Mesenteric fat pad (tissue), 1 donor: Measurements from ENCODE around the gene XNDC1N. TPM values are rescaled to one million over a fixed set of nuclear protein-coding genes. Genes with fewer than 3 reads are reported as not detected.

Experiments
- total RNA-seq: library from RNA; stranded (reverse); fragmentation: NEBNext Ultra II Directional; extraction: Animal tissue kit (Norgen Biotek cat#: 25700); gene quantifications from one replicate; pipeline ENCODE4 v1.2.1, GENCODE V29; 2021
- donor health status: DM: yes; HTN: yes; CAD: no.

The XNDC1N gene
- total RNA-seq, 1 donor from 2014 or later, result 2.9 TPM

Other genes with a start within 250 kb of the XNDC1N start
- gene DEFB108B, start 95.4 kb downstream of the XNDC1N start, total RNA-seq, result not detected
- gene DEFB131B, start 50.1 kb downstream of the XNDC1N start, total RNA-seq, result not detected
- gene RNF121, start 452 bp upstream of the XNDC1N start, total RNA-seq, result 27.2 TPM
- gene IL18BP, start 70.3 kb upstream of the XNDC1N start, total RNA-seq, result 13.1 TPM
- 100 TPM for gene NUMA1, start 151.9 kb upstream of the XNDC1N start, total RNA-seq
- gene LRRC51, start 152.3 kb upstream of the XNDC1N start, total RNA-seq, result 7.0 TPM
- 117 TPM for gene LAMTOR1, start 174.7 kb upstream of the XNDC1N start, total RNA-seq
- not detected for gene TOMT, start 177.3 kb upstream of the XNDC1N start, total RNA-seq
- 29.1 TPM for gene ANAPC15, start 184.1 kb upstream of the XNDC1N start, total RNA-seq
- 18.4 TPM for gene FOLR3, start 207.1 kb upstream of the XNDC1N start, total RNA-seq